ENCODE results near the gene MAB21L3.

GRCh38 chr1:116134476-116134773, 23.2 kb downstream of the MAB21L3 start:
- TF ChIP-seq CTCF (IDR thresholded peaks at IDR 0.05) (no peak), POLR2A (IDR thresholded peaks at IDR 0.05) (no peak), EP300 (IDR thresholded peaks at IDR 0.05) (no peak)

Measured in tibial nerve (tissue), 4 donors.